Urothelium cell line (cell line): ENCODE measurements around the gene OR10T2.
"Not testable (repeated sequence)": the region's sequence is repeated elsewhere in the genome, so short reads cannot be mapped to it uniquely, and the experiment has no call there.

Experiments
- DNase-seq: peaks from one replicate; pipeline ENCODE4 v3.0.0; 2011; ENCODE audit warnings: low spot score, mixed read lengths
- FAIRE-seq: peaks from 2 replicates; lab custom pipeline; 2011; peaks lifted over from hg19 to GRCh38; lab: Jason Lieb, UNC

OR10T2 gene

GRCh38 chr1:158398818-158399514 lies at the start of gene OR10T2:
TSS of gene OR10T2 (minus strand) at chr1:158399466. CDS start at chr1:158399466, 0 bp downstream.
- DNase-seq: no peak
- no peak for FAIRE-seq

GRCh38 chr1:158445376-158445775 lies 46.1 kb upstream of the OR10T2 start:
- DNase-seq (no peak), FAIRE-seq (no peak)

GRCh38 chr1:158434741-158435140 lies 35.5 kb upstream of the OR10T2 start:
- FAIRE-seq (no peak), DNase-seq (no peak)

GRCh38 chr1:158430163-158430562 lies 30.9 kb upstream of the OR10T2 start:
- DNase-seq, FAIRE-seq: not testable (repeated sequence)

GRCh38 chr1:158426137-158426536 lies 26.9 kb upstream of the OR10T2 start, which contains the start of gene OR10K2:
TSS of gene OR10K2 (minus strand) at chr1:158426237. CDS start at chr1:158420866, 5,371 bp downstream.
- FAIRE-seq: no peak

GRCh38 chr1:158425027-158425426 lies 25.8 kb upstream of the OR10T2 start:
- DNase-seq (no peak), FAIRE-seq (no peak)

More at GRCh38 chr1:158426137-158426536, 26.9 kb upstream of the OR10T2 start, which contains the start of gene OR10K2:
- DNase-seq: no peak

GRCh38 chr1:158422212-158422611 lies 22.9 kb upstream of the OR10T2 start:
- DNase-seq (no peak), FAIRE-seq (no peak)

GRCh38 chr1:158417586-158417985 lies 18.3 kb upstream of the OR10T2 start:
- DNase-seq: no peak
- FAIRE-seq: no peak

- DNase-seq (no peak), FAIRE-seq (no peak)
Measured at GRCh38 chr1:158414651-158415345, 15.5 kb upstream of the OR10T2 start.

- DNase-seq (no peak), FAIRE-seq (no peak)
Measured at GRCh38 chr1:158407092-158407491, 7.8 kb upstream of the OR10T2 start.

GRCh38 chr1:158400871-158401270 lies 1.6 kb upstream of the OR10T2 start:
- FAIRE-seq: no peak
- DNase-seq: no peak

GRCh38 chr1:158396646-158397045 lies 2.6 kb downstream of the OR10T2 start:
- FAIRE-seq (no peak), DNase-seq (no peak)

GRCh38 chr1:158393476-158393875 lies 5.8 kb downstream of the OR10T2 start:
- DNase-seq: no peak
- no peak for FAIRE-seq

GRCh38 chr1:158391099-158391498 lies 8.2 kb downstream of the OR10T2 start:
- DNase-seq (no peak), FAIRE-seq (no peak)

GRCh38 chr1:158390331-158390730 lies 8.9 kb downstream of the OR10T2 start:
- DNase-seq: no peak
- no peak for FAIRE-seq

GRCh38 chr1:158374860-158375259 lies 24.4 kb downstream of the OR10T2 start:
- FAIRE-seq (no peak), DNase-seq (no peak)

GRCh38 chr1:158374101-158374500 lies 25.2 kb downstream of the OR10T2 start:
- not testable (repeated sequence) for DNase-seq, FAIRE-seq

GRCh38 chr1:158371188-158371953 lies 27.9 kb downstream of the OR10T2 start:
- no peak for FAIRE-seq
- no peak for DNase-seq

GRCh38 chr1:158366783-158367182 lies 32.5 kb downstream of the OR10T2 start:
- DNase-seq (no peak), FAIRE-seq (no peak)

GRCh38 chr1:158362941-158363340 lies 36.3 kb downstream of the OR10T2 start:
- FAIRE-seq: no peak

GRCh38 chr1:158362482-158362881 lies 36.8 kb downstream of the OR10T2 start:
- DNase-seq (no peak), FAIRE-seq (no peak)

More at GRCh38 chr1:158362941-158363340, 36.3 kb downstream of the OR10T2 start:
- DNase-seq: no peak
